Memory B cell (primary cell): Measurements from ENCODE around the gene KLHL29.
"Not testable (repeated sequence)": the region's sequence is repeated elsewhere in the genome, so short reads cannot be mapped to it uniquely, and the experiment has no call there.

Source experiments
- ATAC-seq: fragments of 150-1000 bp; cut with Tn5 transposase; 2 replicates; pipeline ENCODE4 v1.10.0; 2021; ENCODE audit warnings: low read depth, mild to moderate bottlenecking, moderate library complexity
- DNase-seq, 2 donors: peaks; one replicate each; pipeline ENCODE4 v3.0.0; 2022; ENCODE audit warnings: low spot score in 2 of 2
- H3K27ac Mint-ChIP-seq: one replicate; pipeline ENCODE4 v1.8.0; 2022; ENCODE audit warnings: mild to moderate bottlenecking, moderate library complexity, mixed read lengths
- H3K27me3 Mint-ChIP-seq: one replicate; pipeline ENCODE4 v1.8.0; 2022; ENCODE audit warnings: mixed read lengths
- H3K36me3 Mint-ChIP-seq: one replicate; pipeline ENCODE4 v1.8.0; 2022; ENCODE audit warnings: mild to moderate bottlenecking, mixed read lengths
- H3K4me1 Mint-ChIP-seq: one replicate; pipeline ENCODE4 v1.8.0; 2022; ENCODE audit warnings: mixed read lengths
- H3K4me3 Mint-ChIP-seq: one replicate; pipeline ENCODE4 v1.8.0; 2022; ENCODE audit warnings: mild to moderate bottlenecking, moderate library complexity, mixed read lengths
- H3K9me3 Mint-ChIP-seq: one replicate; pipeline ENCODE4 v1.8.0; 2022; ENCODE audit warnings: mixed read lengths

Gene KLHL29

GRCh38 chr2:23379220-23379695, 5.7 kb upstream of the KLHL29 start:
- Mint-ChIP-seq H3K4me3 (no peak overlapping the region), H3K27ac (no peak overlapping the region), H3K27me3 (peaks cover under 1% of the 10 kb centered on the region), H3K4me1 (peaks cover 17% of the 10 kb centered on the region), H3K9me3 (no peaks in the 10 kb centered on the region), H3K36me3 (no peaks in the 10 kb centered on the region)
- DNase-seq (no peak), ATAC-seq (no peak)

- Mint-ChIP-seq H3K4me1 (peaks cover 15% of the 10 kb centered on the region), H3K27me3 (peaks cover 2% of the 10 kb centered on the region), H3K36me3 (no peaks in the 10 kb centered on the region), H3K9me3 (no peaks in the 10 kb centered on the region), H3K27ac (peak overlapping the region; percentile 92), H3K4me3 (peak overlapping the region; percentile 80)
- DNase-seq (peak in 1 of 2 donors; percentile 19), ATAC-seq (peak; percentile 46)
Measured at GRCh38 chr2:23380562-23381065, 4.4 kb upstream of the KLHL29 start.

GRCh38 chr2:23381084-23381483, 3.9 kb upstream of the KLHL29 start:
- Mint-ChIP-seq H3K9me3 (no peaks in the 10 kb centered on the region), H3K4me1 (peaks cover 16% of the 10 kb centered on the region), H3K27me3 (peaks cover 2% of the 10 kb centered on the region), H3K27ac (peak overlapping the region; percentile 92), H3K4me3 (peak overlapping the region; percentile 80), H3K36me3 (no peaks in the 10 kb centered on the region)
- ATAC-seq = no peak
- no peak for DNase-seq

GRCh38 chr2:23381485-23381884, 3.5 kb upstream of the KLHL29 start:
- no peak overlapping the region for H3K4me3 Mint-ChIP-seq
- no peaks in the 10 kb centered on the region for H3K36me3 Mint-ChIP-seq
- H3K27ac Mint-ChIP-seq = peak overlapping the region; percentile 92
- no peak for ATAC-seq
- DNase-seq = no peak
- no peaks in the 10 kb centered on the region for H3K9me3 Mint-ChIP-seq
- peaks cover 19% of the 10 kb centered on the region for H3K4me1 Mint-ChIP-seq
- peaks cover 5% of the 10 kb centered on the region for H3K27me3 Mint-ChIP-seq

GRCh38 chr2:23383100-23383499, 1.9 kb upstream of the KLHL29 start:
- peaks cover 5% of the 10 kb centered on the region for H3K27me3 Mint-ChIP-seq
- no peak overlapping the region for H3K4me3 Mint-ChIP-seq
- no peak for ATAC-seq
- no peak for DNase-seq
- no peaks in the 10 kb centered on the region for H3K36me3 Mint-ChIP-seq
- H3K4me1 Mint-ChIP-seq = peaks cover 19% of the 10 kb centered on the region
- H3K27ac Mint-ChIP-seq = no peak overlapping the region
- no peaks in the 10 kb centered on the region for H3K9me3 Mint-ChIP-seq

GRCh38 chr2:23385351-23385747, 370 bp downstream of the KLHL29 start:
- Mint-ChIP-seq H3K27ac (no peak overlapping the region), H3K9me3 (no peaks in the 10 kb centered on the region), H3K4me1 (peaks cover 25% of the 10 kb centered on the region), H3K4me3 (peak overlapping the region; percentile 64), H3K36me3 (no peaks in the 10 kb centered on the region), H3K27me3 (peaks cover 7% of the 10 kb centered on the region)
- ATAC-seq = peak; percentile 50
- DNase-seq = no peak

GRCh38 chr2:23385748-23386338, 864 bp downstream of the KLHL29 start:
- Mint-ChIP-seq H3K27me3 (peaks cover 8% of the 10 kb centered on the region), H3K4me3 (peak overlapping the region; percentile 88), H3K4me1 (peaks cover 21% of the 10 kb centered on the region), H3K36me3 (no peaks in the 10 kb centered on the region), H3K9me3 (no peaks in the 10 kb centered on the region), H3K27ac (no peak overlapping the region)
- ATAC-seq (peak; percentile 17), DNase-seq (peak in 1 of 2 donors; percentile 27)

GRCh38 chr2:23386339-23387220, 1.6 kb downstream of the KLHL29 start:
- Mint-ChIP-seq H3K9me3 (no peaks in the 10 kb centered on the region), H3K4me3 (peak overlapping the region; percentile 88), H3K4me1 (peaks cover 17% of the 10 kb centered on the region), H3K27me3 (peaks cover 13% of the 10 kb centered on the region), H3K36me3 (no peaks in the 10 kb centered on the region), H3K27ac (no peak overlapping the region)
- ATAC-seq = peak; percentile 15
- peak in 1 of 2 donors; percentile 42 for DNase-seq

GRCh38 chr2:23387221-23387550, 2.2 kb downstream of the KLHL29 start:
- H3K4me1 Mint-ChIP-seq = peaks cover 16% of the 10 kb centered on the region
- no peak overlapping the region for H3K27ac Mint-ChIP-seq
- H3K4me3 Mint-ChIP-seq = peak overlapping the region; percentile 88
- DNase-seq (no peak), ATAC-seq (no peak)
- no peaks in the 10 kb centered on the region for H3K9me3 Mint-ChIP-seq
- H3K27me3 Mint-ChIP-seq = peaks cover 13% of the 10 kb centered on the region
- H3K36me3 Mint-ChIP-seq = no peaks in the 10 kb centered on the region

GRCh38 chr2:23387845-23388244, 2.9 kb downstream of the KLHL29 start:
- ATAC-seq (no peak), DNase-seq (no peak)
- no peak overlapping the region for H3K4me3 Mint-ChIP-seq
- no peaks in the 10 kb centered on the region for H3K36me3 Mint-ChIP-seq
- H3K27me3 Mint-ChIP-seq = peaks cover 13% of the 10 kb centered on the region
- peaks cover 16% of the 10 kb centered on the region for H3K4me1 Mint-ChIP-seq
- no peak overlapping the region for H3K27ac Mint-ChIP-seq
- no peaks in the 10 kb centered on the region for H3K9me3 Mint-ChIP-seq

GRCh38 chr2:23388294-23388693, 3.3 kb downstream of the KLHL29 start:
- Mint-ChIP-seq H3K36me3 (no peaks in the 10 kb centered on the region), H3K27ac (no peak overlapping the region), H3K4me1 (peaks cover 16% of the 10 kb centered on the region), H3K27me3 (peaks cover 13% of the 10 kb centered on the region), H3K9me3 (no peaks in the 10 kb centered on the region), H3K4me3 (no peak overlapping the region)
- no peak for DNase-seq
- no peak for ATAC-seq

- Mint-ChIP-seq H3K27ac (no peak overlapping the region), H3K36me3 (no peaks in the 10 kb centered on the region), H3K9me3 (no peaks in the 10 kb centered on the region), H3K27me3 (peaks cover 13% of the 10 kb centered on the region), H3K4me1 (peaks cover 16% of the 10 kb centered on the region), H3K4me3 (no peak overlapping the region)
- DNase-seq = no peak
- ATAC-seq = no peak
Measured at GRCh38 chr2:23388756-23389514, 4.0 kb downstream of the KLHL29 start.

GRCh38 chr2:23390152-23390551, 5.2 kb downstream of the KLHL29 start:
- no peak overlapping the region for H3K27ac Mint-ChIP-seq
- H3K4me1 Mint-ChIP-seq = peaks cover 13% of the 10 kb centered on the region
- ATAC-seq = no peak
- no peak for DNase-seq
- peaks cover 11% of the 10 kb centered on the region for H3K27me3 Mint-ChIP-seq
- H3K36me3 Mint-ChIP-seq = no peaks in the 10 kb centered on the region
- H3K9me3 Mint-ChIP-seq = no peaks in the 10 kb centered on the region
- H3K4me3 Mint-ChIP-seq = no peak overlapping the region

GRCh38 chr2:23391237-23391736, 6.3 kb downstream of the KLHL29 start:
- ATAC-seq, H3K27ac Mint-ChIP-seq, H3K9me3 Mint-ChIP-seq, H3K4me3 Mint-ChIP-seq, DNase-seq, H3K36me3 Mint-ChIP-seq, H3K27me3 Mint-ChIP-seq: not testable (repeated sequence)
- H3K4me1 Mint-ChIP-seq = peaks cover 11% of the 10 kb centered on the region
